ENCODE data around the gene PMEPA1.
A peak's percentile ranks its signal among the peaks of the same experiment; 100 is the strongest.

The PMEPA1 gene

DNA sequence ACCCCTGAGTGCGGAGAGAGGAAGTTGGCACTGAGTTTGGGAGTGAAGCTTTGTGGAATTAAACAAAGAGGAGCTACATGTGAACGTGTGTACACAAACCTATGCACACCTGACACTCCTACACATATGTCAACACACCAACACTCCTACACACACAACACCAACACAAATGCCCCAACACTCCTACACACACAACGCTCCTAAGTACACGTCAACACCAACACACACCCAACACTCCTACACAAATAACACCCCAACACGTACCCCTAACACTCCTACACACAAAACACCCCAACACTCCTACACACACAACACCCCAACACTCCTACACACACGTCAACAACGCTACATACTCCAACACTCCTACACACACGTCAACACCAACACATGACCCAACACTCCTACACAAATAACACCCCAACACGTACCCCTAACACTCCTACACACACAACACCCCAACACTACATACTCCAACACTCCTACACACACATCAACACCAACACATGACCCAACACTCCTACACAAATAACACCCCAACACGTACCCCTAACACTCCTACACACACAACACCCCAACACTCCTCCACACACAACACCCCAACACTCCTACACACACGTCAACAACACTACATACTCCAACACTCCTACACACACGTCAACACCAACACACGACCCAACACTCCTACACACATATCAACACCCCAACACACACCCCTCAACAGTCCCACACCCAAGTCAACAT, 49.5 kb downstream of the PMEPA1 start:
- DNase-seq: no peak

DNA sequence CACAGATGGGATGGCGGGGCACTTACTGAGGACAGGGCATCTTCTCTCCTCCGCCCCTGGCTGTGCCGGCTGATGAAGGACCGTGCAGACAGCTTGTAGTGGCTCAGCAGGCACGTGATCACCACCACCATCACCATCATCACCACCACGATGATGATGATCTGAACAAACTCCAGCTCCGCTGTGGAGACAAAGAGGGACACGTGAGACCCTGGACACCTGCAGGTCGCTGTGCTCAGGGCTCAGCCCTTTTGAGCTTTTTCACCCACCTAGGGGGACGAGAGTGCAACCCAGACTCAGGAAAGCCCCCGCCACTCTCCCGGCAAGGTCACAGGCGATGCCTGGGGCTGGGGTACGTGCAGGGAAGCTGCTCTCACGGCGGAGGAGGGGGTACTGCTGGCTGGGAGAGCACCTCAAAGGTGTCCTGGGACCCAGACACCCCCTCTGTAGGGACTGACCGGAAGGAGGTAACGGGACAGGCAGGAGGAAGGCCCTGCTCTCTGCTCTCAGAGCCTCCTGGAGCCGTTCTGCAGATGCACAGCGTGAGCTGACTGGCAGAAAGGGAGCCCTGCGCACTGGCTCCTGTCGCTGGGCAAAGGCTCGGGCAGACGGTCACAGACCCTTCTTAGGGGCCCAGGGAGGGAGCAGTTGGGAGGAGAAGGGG, 50.2 kb downstream of the PMEPA1 start:
- no peak for DNase-seq

DNA sequence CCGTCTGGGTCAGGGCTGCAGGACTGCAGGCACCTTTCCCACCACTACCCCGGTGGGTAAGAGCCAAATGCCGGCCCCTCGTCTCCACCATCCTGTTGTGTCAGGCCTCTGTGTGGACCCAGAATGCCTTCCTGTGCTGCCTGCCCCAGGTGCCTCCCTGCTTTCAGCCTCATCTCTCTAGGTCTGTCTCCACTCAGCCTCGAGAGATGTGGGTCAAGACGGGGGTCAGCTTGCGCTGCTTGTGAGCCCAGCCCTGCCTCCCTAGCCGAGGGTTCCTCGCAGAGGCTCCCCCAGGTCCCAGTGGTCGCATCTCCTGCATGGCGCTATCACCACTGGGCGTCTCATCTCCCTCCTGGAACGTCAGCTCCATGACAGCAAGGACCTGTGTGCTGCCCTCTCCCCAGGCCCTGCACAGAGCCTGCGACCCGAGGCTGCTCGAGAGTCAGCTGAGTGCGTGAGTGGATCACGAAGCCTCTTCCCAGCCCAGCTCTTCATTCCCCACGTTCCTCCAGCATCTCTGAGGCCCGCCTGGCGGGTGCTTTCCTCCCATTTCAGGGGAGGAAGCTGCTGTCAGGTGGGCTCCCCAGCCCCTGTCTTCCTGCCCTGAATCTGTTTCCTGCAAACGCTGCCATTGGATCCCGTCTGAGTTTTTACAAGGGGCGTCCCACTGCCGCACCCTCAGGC, 50.8 kb downstream of the PMEPA1 start:
- no peak for DNase-seq

DNA sequence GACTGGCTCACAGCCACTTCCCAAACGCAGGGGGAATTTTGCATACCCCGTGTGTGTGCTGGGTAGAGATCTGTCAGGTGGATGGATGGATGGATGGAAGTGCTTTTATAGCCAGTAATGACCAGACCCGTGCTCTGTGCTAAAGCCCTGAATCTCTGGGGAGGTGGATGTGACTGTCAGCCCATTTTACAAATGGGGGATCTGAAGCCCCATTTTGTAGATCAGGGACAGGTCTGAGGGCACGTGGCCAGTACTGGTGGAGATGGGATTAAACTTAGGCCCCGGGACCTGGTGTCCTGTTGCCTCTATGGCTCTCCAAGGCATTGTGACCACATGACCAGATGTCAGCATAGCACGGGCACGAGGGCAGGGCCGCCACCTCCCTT, 51.4 kb downstream of the PMEPA1 start:
- DNase-seq: no peak

DNA sequence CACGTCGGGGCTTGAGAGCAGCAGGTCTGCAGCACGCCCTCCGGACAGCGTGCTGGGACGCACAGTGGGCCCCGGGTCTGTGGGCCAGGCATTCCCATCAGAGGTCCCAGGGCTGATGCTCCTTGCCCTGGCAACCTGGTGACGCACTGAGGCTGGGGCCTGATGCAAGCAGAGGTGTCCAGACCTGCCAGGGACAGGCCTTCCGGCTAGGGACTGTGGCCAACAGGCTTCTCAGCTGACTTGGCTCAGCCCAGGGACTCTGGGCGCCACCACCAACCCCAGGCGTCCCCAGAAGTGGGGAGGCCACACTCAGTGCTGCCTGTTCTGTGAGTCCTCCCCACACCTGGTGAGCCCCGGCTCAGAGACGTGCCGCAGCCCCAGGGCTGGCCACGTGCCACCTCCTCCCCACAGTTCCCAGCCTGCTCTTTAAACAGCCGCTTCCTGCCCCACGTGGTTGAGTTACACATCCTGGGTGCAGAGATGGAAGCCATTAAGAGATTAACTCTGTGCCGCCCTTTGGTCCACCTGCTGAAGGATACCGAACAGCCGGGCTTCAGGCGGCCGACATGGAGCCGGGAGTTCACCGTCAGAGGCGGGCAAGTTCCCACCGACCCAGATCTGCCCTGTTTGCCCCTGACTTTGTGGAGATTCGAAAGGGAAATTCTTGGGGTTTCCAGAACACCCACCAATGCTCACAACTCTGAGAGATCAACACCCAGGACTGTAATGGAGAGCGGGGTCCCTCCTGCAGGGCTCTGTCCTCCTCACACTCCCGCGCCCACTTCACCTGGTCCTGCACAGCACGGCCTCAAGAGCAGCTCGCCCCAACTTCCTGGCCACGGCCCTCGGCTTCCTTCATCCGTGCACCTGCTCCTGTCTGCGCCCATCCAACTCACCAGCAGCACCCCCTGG, 52.0 kb downstream of the PMEPA1 start:
- DNase-seq: no peak

DNA sequence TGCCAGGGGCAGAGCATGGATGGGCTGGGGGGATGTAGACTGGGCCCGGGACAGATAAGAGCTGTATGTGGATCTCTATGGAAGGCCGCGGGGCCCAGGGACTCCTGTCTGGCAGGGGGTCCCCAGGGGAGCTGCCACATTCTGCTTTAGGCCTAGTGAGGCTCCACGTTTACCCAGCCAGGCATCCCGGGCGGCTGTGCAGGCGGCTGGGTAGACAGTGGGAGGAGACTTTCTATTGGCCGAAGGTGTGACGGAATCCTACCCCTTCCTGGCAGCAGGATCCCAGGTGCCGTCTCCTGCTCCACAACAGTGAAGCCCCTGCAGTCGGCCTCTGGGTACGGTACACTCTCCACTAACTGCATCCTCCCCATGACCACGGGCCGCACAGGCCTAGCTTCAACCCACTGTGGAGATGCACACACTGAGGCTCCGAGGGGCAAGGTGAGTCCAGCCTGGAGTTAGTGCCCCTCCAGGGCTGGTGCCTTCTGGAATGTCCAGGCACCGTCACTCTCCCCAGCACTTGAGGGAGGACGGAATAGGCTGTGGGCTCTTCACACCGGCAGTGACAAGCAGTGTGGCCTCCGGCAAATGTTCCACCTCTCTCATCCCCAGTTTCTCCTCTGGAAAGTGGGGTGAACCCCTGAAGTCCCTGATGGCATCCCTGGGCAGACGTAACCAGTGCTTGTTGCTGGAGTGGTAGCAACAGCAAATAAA, 52.8 kb downstream of the PMEPA1 start:
- DNase-seq: no peak

DNA sequence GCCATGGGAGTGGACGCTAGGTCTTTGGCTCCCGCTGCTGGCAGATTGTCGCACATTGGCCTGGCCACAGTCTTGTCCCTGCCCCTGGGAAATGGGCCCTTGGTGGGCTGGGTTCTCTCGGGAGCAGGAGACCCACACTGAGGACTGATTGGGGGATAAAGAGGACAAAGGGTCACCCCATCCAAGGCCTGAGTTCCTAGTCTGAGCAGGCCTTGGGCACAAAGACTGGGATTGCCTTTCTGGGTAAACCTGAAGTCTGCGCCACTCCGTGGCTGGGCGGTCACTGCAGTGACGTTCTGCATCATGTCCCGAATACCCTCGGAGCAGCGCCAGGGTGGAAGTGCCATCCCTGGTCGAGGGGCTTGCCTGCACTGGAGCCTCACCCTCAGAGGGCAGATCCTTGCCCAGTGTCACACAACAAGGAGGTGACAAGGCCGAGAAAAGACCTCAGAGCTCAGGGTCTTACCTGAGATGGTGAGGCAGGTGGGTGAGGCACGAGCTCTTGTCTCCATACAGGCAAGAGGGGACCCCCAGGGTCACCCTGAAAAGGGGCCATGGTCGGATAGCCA, 53.5 kb downstream of the PMEPA1 start:
- no peak for DNase-seq

DNA sequence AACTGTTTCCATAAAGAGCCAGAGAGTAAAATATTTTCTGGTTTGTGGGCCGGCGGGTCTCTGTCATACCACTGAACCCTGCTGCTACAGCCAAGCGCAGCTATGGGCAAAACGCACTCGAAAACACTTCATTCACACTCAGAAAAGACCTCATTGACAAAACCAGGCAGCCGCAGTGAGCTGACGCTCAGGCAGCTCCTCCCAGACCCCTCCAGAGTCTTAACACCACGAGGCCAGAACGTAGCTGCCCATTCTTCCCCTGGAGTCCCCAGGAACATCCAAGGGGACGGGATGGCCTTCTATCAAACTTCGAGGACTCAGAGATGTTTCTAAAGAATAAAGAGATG, 54.0 kb downstream of the PMEPA1 start:
- no peak for DNase-seq

DNA sequence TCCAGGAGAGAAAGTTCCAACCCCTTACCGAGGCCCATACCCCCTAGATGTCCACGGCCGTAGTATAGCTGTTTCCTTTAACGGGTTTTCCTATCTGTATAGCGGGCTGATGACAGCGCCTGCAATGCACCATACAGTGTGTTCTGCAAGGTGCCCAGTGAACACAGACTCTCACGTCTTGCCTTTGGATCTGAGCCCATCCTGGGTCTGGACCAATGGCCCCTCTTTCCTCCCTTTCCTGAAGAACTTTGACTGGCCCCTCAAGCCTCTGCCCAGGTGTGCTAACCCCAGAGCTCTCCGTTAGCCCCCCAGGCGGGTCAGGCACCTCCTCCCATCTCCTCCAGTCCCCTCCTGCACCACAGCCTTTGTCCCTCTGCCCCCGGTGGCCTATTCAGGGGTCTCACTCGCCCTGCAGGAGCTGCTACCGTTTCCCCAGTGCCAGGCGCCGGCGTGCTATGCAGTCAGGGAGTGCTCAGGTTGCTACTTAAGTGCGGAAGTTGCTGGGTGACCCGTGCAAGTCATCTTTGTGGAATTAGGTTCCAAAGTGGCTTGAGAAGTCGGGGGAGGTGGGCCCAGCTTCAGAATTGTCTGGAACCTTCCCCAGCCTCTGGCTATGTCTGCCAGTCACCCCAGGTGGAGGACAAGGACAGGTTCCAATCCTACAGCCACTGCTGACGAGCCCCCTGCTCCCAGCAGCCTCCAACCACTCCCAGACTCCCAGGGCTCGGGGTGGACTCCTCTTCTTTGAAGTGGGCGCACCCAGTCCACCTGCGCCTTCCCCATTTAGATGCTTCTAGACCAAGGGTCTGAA, 54.6 kb downstream of the PMEPA1 start:
- no peak for DNase-seq

DNA sequence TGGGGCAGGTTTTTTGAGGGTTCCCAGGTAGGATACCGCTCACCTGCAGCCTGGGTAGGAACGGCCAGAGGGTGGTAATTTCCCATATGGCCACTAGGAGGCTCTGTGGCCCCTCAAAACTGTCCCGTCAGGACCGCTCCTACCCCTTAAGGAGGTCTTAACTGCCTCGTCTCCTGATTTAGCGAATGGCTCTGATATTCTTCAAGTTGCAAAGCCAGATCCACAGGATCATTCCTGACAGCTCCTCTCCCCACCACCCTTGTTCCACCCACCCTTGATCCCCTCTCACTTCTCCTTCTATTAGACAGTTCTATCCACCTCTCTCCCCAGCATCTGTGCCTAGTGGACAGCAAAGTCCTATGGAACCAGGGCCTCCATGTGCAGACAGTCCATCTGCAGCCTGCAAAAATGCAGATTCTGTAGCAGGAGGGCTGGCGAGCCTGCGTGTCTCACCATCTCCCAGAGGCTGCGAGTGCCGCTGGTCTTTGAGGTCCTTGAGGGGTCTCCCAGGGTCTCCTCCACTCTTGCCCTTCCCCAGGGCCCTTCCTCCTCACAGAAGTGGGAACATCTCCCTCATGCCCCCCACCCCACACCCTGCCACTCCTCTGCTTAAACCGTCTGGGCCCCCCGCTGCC, 55.3 kb downstream of the PMEPA1 start:
- no peak for DNase-seq

DNA sequence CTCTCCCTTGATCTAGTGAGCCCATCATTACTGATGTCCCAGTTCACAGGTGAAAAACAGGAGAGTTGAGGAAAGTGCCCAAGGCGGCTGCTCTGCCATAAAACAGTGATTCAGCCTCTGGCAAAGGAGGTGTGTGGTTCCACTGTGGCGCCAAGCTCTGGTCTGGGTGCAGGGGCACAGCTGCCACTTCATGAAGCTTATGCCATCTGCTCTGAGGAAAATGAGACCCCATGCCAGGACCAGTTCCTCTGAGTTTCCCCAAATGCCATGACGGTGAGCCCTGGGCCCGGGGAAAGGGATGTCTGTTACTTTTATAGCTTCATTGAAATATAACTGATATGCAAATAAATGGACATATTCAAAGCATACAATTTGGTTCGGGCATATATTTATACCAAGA, 55.9 kb downstream of the PMEPA1 start:
- DNase-seq: no peak

DNA sequence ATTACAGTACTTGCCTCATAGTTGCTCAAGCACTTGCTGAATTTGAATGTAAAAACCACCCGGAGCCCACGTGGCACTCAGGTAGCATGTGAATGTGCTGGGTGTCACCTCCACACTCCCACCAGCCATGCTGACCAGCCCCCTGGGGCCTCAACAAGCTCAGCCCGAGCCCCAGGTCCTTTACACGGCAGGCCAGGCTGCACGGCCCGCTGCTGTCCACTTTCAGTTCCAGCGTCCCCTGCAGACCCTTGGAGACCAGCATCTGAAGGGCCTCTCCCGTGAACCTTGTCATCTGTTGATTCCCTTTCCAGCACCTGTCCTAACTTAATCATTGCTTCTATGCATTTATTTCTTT, 56.3 kb downstream of the PMEPA1 start:
- no peak for DNase-seq

DNA sequence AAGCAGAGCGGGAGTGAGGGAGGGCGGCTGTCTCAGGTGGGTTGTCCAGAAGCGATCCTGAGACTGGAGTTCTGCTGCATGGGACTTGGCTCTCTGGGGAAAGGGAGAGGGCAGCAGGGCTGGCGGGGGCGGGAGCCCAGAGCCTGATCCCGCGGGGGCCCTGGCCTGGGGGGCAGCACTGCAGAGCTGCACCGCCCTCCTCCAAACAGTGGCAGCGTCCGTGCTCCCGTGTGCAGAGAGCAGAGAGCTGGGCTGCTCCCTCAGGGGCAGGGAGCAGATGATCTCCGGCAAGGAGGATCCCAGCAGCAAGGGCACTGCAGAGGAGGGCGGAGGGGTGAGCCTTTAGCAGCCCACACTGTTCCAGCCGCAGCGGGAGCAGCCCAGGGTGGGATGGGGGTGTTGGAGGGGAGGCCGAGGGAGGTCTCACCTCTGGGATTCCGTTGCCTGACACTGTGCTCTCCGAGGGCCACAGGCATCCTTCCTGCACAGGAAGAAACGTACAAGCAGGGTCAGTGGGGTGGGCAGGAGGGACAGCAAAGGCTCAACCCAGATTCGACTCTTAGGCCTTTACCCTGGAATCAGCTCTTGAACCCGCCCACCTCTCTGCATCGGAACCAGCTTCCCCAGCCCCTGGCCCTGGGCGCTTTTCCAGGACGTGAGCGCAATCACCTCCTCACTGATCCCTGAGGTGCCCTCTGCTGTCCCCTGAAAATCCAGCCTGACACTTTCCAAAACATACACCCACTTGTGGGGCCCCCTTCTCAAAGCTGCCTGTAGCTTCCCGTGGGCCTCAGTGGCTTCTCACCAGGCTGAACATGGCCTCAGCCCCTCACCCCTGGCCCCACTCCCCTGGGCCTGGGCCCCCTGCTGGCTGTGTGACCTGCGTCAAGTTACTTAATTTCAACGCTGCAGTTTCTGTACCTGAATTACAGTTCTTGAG, 56.9 kb downstream of the PMEPA1 start:
- no peak for DNase-seq

DNA sequence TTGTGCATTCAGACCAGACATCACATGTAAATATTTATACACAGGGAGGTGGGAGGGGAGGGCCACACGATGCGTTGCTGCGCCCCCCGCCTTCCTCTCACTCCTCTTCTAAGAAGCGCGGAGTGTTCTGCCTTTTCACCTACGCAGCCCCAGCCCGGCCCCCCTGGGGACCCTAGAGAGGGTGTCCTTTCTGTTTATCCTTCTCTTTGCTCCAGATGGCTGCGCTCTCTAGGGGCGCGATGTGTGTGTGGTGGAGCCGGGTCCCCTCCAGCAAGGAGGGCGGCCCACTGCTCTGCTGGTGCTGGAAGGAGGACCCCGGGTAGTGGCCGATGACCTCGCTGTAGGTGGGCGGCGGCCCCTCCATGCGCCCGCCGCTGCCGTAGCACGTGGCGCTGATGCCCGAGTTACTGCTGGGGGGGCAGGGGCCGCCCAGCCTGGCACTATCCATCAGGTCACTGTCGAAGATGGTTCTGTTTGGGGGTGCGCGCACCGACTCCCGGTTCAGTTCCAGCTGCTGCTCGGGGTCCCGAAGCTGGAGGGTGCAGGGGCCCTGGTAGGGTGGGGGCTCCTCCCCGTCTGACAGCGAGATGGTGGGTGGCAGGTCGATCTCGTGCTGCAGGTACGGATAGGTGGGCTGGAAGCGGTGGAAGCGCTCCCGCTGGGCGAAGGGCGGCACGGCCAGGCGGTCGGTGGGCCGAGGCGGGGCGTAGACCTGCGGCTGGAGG, 57.8 kb downstream of the PMEPA1 start:
- DNase-seq: no peak

DNA sequence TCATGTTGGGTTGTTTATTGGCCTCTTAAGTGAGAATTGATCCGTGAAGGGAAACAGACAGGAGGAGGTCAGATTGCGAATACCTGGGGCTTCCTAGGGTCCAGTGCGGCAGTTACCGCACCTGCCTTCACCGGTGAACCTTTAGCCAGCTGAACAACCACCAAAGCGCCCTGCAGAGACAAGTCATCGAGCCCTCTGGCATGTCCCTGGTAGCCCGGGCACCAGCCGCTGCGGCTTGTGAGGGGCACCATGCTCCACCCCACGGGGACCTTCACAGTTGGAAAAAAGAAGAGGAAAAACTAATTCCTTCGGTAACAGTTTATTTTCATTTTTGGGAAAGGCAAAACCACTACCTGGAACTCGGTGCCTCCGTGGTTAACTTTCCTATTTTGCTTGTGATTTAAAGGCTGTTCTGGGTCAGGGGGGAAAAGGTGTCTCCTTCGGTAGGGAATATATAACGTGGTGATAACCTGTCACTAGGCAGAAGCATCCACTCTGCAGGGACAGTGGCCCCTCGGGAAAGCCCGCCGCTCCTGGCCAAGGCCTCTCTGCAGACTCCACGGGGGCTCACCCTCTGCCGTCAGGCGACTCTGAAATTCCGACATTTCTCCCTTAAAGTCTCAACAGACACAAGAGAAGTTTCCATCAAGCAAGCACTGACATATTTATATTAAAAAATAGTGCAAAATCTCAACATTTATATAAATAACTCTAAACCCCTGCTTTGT, 58.9 kb downstream of the PMEPA1 start:
- no peak for DNase-seq

DNA sequence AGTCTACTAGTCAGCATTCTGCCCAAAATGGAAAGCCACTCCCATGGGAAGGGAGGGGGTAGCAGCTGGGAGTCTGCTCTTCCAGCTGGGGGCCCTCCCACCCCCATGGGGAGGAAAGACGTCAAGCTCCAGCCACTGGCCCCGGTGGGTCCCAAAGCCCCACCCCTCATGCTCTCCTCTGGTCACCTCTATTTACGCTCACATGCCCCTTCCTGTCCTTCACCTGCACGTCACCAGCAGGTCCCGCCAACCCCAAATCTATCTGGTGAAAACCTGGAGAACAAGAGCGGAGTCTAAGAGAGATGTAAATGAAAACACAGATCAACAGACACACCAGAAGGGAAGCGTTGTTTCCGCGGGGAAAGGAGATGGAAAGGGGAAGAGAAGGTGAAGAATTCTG, 59.5 kb downstream of the PMEPA1 start:
- peak; percentile 84 for DNase-seq

DNA sequence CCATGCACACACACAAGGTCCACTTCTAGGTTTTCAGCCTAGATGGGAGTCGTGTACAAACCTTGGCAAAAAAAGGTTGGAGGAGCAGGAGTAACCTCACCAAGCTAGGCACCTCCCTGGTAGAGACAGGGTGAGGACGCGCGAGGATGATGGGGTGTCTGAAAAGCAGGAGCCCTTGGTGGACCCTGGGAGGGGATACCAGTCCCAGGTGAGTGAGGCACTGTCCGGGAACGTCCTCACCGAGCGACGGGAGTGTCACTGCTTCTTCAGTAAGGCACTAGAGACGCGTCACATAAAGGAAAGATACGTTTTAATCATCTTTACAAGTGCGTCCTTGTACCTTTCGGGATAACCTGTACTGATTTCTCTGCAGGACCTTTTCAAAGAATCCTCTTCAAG, 60.2 kb downstream of the PMEPA1 start:
- no peak for DNase-seq

DNA sequence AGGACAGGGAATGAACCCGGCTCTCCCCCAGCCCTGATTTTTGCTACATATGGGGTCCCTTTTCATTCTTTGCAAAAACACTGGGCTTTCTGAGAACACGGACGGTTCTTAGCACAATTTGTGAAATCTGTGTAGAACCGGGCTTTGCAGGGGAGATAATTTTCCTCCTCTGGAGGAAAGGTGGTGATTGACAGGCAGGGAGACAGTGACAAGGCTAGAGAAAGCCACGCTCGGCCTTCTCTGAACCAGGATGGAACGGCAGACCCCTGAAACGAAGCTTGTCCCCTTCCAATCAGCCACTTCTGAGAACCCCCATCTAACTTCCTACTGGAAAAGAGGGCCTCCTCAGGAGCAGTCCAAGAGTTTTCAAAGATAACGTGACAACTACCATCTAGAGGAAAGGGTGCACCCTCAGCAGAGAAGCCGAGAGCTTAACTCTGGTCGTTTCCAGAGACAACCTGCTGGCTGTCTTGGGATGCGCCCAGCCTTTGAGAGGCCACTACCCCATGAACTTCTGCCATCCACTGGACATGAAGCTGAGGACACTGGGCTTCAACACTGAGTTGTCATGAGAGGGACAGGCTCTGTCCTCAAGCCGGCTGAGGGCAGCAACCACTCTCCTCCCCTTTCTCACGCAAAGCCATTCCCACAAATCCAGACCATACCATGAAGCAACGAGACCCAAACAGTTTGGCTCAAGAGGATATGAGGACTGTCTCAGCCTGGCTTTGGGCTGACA, 60.8 kb downstream of the PMEPA1 start:
- DNase-seq: no peak
